GM12864 (cell line): ENCODE data around the gene MFSD6.
"Not testable (repeated sequence)": the region's sequence is repeated elsewhere in the genome, so short reads cannot be mapped to it uniquely, and the experiment has no call there.

Experiments used
- DNase-seq: peaks from one replicate; pipeline ENCODE4 v3.0.0-alpha.2; 2011; ENCODE audit warnings: low read depth
- H3K4me3 ChIP-seq: 2 replicates; pipeline ENCODE4 v1.5.1; 2011; ENCODE audit warnings: mild to moderate bottlenecking, low read depth, low read length, control low read depth
- TF ChIP-seq, protein P1 (sequence below): IDR thresholded peaks from 2 replicates; pipeline ENCODE4 v1.5.1; 2011; ENCODE audit warnings: low read depth, mild to moderate bottlenecking, moderate library complexity, low read length, control low read depth, inconsistent platforms; ENCODE audit errors: missing control alignments

Gene MFSD6

GRCh38 chr2:190482451-190482850 is 74.3 kb downstream of the MFSD6 start:
- H3K4me3 ChIP-seq = no peak overlapping the region
- TF ChIP-seq, protein P1, sequence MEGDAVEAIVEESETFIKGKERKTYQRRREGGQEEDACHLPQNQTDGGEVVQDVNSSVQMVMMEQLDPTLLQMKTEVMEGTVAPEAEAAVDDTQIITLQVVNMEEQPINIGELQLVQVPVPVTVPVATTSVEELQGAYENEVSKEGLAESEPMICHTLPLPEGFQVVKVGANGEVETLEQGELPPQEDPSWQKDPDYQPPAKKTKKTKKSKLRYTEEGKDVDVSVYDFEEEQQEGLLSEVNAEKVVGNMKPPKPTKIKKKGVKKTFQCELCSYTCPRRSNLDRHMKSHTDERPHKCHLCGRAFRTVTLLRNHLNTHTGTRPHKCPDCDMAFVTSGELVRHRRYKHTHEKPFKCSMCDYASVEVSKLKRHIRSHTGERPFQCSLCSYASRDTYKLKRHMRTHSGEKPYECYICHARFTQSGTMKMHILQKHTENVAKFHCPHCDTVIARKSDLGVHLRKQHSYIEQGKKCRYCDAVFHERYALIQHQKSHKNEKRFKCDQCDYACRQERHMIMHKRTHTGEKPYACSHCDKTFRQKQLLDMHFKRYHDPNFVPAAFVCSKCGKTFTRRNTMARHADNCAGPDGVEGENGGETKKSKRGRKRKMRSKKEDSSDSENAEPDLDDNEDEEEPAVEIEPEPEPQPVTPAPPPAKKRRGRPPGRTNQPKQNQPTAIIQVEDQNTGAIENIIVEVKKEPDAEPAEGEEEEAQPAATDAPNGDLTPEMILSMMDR = no peak
- no peak for DNase-seq

- DNase-seq = no peak
- TF ChIP-seq, protein P1 = no peak
- no peak overlapping the region for H3K4me3 ChIP-seq
These were observed 78.0 kb downstream of the MFSD6 start for GRCh38 chr2:190486037-190486623.

DNA sequence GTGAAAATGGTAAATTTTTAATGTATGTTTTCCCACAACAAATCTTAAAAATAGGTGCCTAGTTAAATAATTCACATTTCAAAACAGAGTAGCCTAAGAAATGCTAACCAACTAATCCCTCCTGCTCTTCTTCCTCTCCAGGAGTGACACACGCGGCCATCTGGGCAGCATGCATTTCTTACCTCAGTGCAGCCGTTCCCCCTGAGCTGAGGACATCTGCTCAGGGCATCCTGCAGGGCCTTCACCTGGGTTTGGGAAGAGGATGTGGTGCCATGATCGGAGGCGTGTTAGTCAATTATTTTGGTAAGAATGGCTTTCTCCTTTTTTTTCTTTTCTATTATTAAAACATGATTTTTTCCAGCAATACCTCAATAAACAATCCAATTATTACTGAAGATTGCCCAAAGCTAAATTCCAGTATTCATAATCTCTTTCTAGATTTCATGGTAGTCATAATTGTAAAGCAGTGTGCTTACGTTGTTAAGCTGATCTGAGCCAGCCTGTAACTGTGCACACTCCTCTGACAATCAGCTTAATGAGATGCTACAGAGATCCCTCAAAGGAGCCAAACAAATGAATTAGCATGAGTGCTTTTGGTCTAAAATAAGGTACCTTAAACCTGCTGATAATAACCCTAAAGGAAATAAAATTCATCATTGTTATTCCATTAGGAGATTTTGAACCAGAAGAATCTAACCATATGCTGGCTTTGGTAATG is 80.5 kb downstream of the MFSD6 start:
- TF ChIP-seq, protein P1 = no peak
- DNase-seq = no peak

DNA sequence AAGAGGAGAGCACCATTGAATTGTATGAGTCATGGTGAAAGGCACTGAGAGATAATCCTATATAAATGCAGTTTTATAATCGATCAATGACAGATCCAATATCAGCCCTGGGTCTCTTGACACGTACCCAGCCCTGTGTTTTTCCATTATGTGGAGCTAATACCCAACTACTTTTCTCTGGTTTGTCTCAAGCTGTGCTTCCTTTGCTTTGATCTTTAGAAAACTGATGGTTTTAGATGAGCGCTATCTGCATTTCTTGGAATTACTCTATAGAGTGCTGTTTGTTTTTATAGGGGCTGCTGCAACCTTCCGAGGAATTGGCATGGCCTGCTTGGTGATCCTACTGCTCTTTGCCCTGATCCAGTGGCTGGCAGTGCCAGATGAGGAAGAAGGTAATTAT is 81.3 kb downstream of the MFSD6 start:
- H3K4me3 ChIP-seq = no peak overlapping the region
- TF ChIP-seq, protein P1 = no peak
- DNase-seq = no peak

More for the DNA sequence above, 80.5 kb downstream of the MFSD6 start:
- no peak overlapping the region for H3K4me3 ChIP-seq

DNA sequence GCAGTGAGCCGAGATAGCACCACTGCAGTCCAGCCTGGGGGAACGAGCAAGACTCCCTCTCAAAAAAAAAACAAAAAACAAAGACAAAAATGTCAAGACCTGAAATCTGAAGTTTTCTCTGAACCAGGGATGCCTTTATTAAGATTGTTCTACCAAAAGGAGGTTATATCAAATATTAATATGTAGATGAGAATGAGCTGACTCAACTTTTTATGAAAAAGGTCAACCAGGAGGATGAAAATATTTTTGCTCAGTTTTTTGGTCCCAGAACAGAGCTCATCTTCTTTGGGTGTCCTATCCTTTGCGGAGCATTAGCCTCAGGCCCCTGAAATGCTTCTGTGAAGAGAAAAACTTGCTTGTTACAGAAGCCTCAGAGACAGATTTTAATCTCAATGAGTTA is 82.3 kb downstream of the MFSD6 start:
- H3K4me3 ChIP-seq = no peak overlapping the region
- TF ChIP-seq, protein P1 = no peak
- DNase-seq = no peak

DNA sequence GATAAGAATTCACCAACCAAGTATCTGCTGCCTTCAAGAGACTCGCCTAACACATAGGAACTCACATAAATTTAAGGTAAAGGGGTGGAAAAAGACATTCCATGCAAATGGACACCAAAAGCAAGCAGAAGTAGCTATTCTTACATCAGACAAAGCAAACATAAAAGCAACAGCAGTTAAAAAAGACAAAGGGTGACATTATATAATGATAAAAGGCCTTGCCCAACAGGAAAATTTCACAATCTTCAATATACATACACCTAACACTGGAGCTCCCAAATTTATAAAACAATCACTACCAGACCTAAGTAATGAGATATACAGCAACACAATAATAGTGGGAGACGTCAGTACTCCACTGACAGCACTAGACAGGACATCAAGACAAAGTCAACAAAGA is 84.9 kb downstream of the MFSD6 start:
- H3K4me3 ChIP-seq = no peak overlapping the region
- TF ChIP-seq, protein P1 = no peak
- DNase-seq = no peak

DNA sequence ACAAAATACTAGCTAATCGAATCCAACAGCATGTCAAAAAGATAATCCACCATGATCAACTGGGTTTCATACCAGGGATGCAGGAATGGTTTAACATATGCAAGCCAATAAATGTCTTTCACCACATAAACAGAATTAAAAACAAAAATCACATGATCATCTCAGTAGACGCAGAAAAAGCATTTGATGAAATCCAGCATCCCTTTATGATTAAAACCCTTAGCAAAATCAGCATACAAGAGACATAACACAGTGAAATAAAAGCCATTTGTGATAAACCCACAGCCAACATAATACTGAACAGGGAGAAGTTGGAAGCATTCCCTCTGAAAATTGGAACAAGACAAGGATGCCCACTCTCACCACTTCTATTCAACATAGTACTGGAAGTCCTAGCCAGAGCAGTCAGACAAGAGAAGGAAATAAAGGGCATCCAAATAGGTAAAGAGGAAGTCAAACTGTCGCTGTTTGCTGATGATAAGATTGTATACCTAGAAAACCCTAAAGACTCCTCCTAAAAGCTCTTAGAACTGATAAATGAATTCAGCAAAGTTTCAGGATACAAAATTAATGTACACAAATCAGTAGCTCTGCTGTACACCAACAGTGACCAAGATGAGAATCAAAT is 86.6 kb downstream of the MFSD6 start:
- DNase-seq, H3K4me3 ChIP-seq: not testable (repeated sequence)
